ENCODE results near the gene ATG9B. TPM values are rescaled to one million over a fixed set of nuclear protein-coding genes. Genes with fewer than 3 reads are reported as not detected.

Gene ATG9B
- total RNA-seq, 1 donor from 2014 or later = 1.8 TPM

DNA sequence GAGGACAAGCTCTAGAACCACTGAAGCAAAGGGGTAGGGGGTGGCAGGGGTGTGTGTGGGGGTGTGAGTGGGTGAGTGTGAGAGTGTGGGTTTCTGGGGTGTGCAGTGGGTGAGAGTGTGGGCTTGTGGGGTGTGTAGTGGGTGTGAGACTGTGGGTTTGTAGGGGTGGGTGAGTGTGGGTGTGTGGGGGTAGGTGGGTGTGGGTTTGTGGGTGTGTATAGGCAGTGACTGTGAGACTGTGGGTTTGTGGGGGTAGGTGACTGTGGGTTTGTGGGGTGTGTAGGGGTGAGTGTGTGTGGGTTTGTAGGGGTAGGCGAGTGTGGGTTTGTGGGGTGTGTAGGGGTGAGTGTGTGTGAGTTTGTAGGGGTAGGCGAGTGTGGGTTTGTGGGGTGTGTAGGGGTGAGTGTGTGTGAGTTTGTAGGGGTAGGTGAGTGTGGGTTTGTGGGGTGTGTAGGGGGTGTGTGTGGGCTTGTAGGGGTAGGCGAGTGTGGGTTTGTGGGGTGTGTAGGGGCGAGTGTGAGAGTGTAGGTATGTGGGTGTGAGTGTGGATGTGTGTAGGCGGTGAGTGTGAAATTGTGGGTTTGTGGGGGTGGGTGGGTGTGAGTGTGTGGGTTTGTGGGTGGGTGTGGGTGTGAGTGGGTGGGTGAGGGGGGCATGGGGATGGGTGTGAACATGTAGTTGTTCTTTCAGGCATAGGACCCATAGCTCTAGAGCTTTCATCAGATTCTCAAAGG, 24.6 kb downstream of the ATG9B start:
- POLR2A ChIA-PET = no interaction called here
- intact Hi-C loops (cut with micrococcal nuclease) = no loop called here
- no peak for DNase-seq
- no peaks in the 10 kb centered on the region for H3K9me3 Mint-ChIP-seq
- no peak for ATAC-seq (ENCODE audit: low read depth)
- CTCF ChIA-PET = no interaction called here
- no peaks in the 10 kb centered on the region for H3K36me3 Mint-ChIP-seq (ENCODE audit: low read depth)
- TF ChIP-seq, protein P1, sequence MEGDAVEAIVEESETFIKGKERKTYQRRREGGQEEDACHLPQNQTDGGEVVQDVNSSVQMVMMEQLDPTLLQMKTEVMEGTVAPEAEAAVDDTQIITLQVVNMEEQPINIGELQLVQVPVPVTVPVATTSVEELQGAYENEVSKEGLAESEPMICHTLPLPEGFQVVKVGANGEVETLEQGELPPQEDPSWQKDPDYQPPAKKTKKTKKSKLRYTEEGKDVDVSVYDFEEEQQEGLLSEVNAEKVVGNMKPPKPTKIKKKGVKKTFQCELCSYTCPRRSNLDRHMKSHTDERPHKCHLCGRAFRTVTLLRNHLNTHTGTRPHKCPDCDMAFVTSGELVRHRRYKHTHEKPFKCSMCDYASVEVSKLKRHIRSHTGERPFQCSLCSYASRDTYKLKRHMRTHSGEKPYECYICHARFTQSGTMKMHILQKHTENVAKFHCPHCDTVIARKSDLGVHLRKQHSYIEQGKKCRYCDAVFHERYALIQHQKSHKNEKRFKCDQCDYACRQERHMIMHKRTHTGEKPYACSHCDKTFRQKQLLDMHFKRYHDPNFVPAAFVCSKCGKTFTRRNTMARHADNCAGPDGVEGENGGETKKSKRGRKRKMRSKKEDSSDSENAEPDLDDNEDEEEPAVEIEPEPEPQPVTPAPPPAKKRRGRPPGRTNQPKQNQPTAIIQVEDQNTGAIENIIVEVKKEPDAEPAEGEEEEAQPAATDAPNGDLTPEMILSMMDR (IDR thresholded peaks at IDR 0.05) = no peak
- no peak overlapping the region for H3K4me3 Mint-ChIP-seq
- no peak overlapping the region for H3K27ac Mint-ChIP-seq
- peaks cover 19% of the 10 kb centered on the region for H3K27me3 Mint-ChIP-seq
- peaks cover 1% of the 10 kb centered on the region for H3K4me1 Mint-ChIP-seq

DNA sequence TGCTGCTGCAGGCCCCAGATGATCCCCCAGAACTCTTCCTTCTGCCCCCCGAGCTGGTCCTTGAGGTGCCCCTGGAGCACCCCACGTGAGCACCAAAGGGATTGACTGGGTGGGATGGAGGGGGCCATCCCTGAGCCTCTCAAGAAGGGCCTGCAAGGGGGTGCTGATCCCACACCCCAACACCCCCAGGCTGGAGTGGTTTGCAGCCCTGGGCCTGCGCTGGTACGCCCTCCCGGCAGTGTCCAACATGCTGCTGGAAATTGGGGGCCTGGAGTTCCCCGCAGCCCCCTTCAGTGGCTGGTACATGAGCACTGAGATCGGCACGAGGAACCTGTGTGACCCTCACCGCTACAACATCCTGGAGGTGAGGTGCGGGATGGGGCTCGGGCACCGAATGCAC, 25.3 kb downstream of the ATG9B start:
- DNase-seq = no peak
- ChIA-PET CTCF (interaction anchor here (0.6 kb wide), 1 partner anchor 108 kb away, joined by 3 read pairs; no protein-coding TSS in a partner anchor), POLR2A (no interaction called here)
- H3K36me3 Mint-ChIP-seq (ENCODE audit: low read depth) = no peaks in the 10 kb centered on the region
- no peak overlapping the region for H3K27ac Mint-ChIP-seq
- peaks cover 18% of the 10 kb centered on the region for H3K27me3 Mint-ChIP-seq
- H3K9me3 Mint-ChIP-seq = no peaks in the 10 kb centered on the region
- ATAC-seq (ENCODE audit: low read depth) = no peak
- no peak overlapping the region for H3K4me3 Mint-ChIP-seq
- intact Hi-C loops (cut with micrococcal nuclease) = no loop called here
- TF ChIP-seq, protein P1 (IDR thresholded peaks at IDR 0.05) = no peak
- H3K4me1 Mint-ChIP-seq = peaks cover 3% of the 10 kb centered on the region

DNA sequence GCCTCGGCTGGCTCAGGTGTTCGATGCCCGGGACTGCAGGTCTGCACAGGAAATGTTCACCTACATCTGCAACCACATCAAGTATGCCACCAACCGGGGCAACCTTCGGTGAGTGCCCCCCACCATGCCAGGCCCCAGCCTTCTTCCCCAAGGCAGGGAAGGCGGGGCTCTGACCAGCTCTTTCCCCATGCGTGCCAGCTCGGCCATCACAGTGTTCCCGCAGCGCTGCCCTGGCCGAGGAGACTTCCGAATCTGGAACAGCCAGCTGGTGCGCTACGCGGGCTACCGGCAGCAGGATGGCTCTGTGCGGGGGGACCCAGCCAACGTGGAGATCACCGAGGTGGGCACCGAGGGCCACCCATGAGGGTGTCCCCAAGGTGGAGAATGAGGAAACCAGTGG, 26.0 kb downstream of the ATG9B start:
- ChIA-PET POLR2A (no interaction called here), CTCF (interaction anchor here (0.6 to 1.4 kb wide), 2 partner anchors 9 to 109 kb away, joined by 3 to 4 read pairs; no protein-coding TSS in a partner anchor)
- H3K4me3 Mint-ChIP-seq = no peak overlapping the region
- H3K27me3 Mint-ChIP-seq = peaks cover 15% of the 10 kb centered on the region
- no peak for ATAC-seq (ENCODE audit: low read depth)
- H3K4me1 Mint-ChIP-seq = peaks cover 3% of the 10 kb centered on the region
- intact Hi-C loops (cut with micrococcal nuclease) = no loop called here
- TF ChIP-seq, protein P1 (IDR thresholded peaks at IDR 0.05) = no peak
- H3K9me3 Mint-ChIP-seq = no peaks in the 10 kb centered on the region
- no peaks in the 10 kb centered on the region for H3K36me3 Mint-ChIP-seq (ENCODE audit: low read depth)
- H3K27ac Mint-ChIP-seq = no peak overlapping the region
- no peak for DNase-seq

DNA sequence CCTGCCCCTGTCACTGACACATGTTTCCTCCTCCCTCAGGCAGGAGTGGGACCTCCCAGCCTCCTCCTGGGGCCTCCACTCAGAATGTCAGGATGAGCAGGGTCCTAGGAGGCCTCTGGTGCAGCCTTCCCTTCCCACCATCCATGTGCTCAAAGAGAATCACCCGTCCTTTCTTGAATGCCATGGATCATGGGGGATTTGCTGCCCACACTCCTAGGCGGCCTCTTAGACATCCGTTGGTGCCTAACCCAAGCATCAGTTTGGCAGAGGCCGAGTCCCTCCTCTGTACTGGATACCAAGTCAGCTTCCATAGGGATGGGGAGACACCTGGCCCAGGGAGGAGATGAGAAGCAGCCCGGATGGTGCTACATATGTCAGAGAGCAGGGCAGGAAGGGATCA, 26.5 kb downstream of the ATG9B start:
- Mint-ChIP-seq H3K27me3 (peaks cover 13% of the 10 kb centered on the region), H3K27ac (no peak overlapping the region), H3K36me3 (ENCODE audit: low read depth) (no peaks in the 10 kb centered on the region), H3K9me3 (no peaks in the 10 kb centered on the region), H3K4me3 (no peak overlapping the region), H3K4me1 (peaks cover 3% of the 10 kb centered on the region)
- POLR2A ChIA-PET = no interaction called here
- intact Hi-C loops (cut with micrococcal nuclease) = no loop called here
- DNase-seq = no peak
- TF ChIP-seq, protein P1 (IDR thresholded peaks at IDR 0.05) = no peak
- CTCF ChIA-PET = interaction anchor here (1.4 kb wide), 1 partner anchor 9 kb away, joined by 4 read pairs; no protein-coding TSS in a partner anchor
- no peak for ATAC-seq (ENCODE audit: low read depth)

DNA sequence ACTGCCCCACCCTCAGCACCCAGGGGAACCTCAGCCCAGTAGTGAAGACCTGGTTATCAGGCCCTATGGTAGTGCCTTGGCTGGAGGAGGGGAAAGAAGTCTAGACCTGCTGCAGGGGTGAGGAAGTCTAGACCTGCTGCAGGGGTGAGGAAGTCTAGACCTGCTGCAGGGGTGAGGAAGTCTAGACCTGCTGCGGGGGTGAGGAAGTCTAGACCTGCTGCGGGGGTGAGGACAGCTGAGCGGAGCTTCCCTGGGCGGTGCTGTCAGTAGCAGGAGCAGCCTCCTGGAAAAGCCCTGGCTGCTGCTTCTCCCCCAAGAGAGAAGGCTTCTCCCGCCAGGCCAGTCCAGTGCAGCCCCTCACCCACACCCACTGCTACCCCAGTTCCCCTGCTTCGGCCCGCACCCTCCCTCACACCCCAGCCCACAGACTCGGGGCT, 27.2 kb downstream of the ATG9B start:
- DNase-seq = no peak
- peaks cover 3% of the 10 kb centered on the region for H3K4me1 Mint-ChIP-seq
- no peak for ATAC-seq (ENCODE audit: low read depth)
- H3K27me3 Mint-ChIP-seq = peaks cover 16% of the 10 kb centered on the region
- no peaks in the 10 kb centered on the region for H3K9me3 Mint-ChIP-seq
- no peaks in the 10 kb centered on the region for H3K36me3 Mint-ChIP-seq (ENCODE audit: low read depth)
- CTCF ChIA-PET = interaction anchor here (1.4 kb wide), 1 partner anchor 8 kb away, joined by 4 read pairs; no protein-coding TSS in a partner anchor
- H3K4me3 Mint-ChIP-seq = no peak overlapping the region
- H3K27ac Mint-ChIP-seq = no peak overlapping the region
- TF ChIP-seq, protein P1 (IDR thresholded peaks at IDR 0.05) = no peak
- POLR2A ChIA-PET = no interaction called here
- intact Hi-C loops (cut with micrococcal nuclease) = no loop called here

All from activated B cell treated with CpG ODN at 0.5 μM for 24 hours (primary cell).